K562 (cell line): ENCODE measurements around the gene ABCA7. TPM values are rescaled to one million over a fixed set of nuclear protein-coding genes. Genes with fewer than 3 reads are reported as not detected.

Source experiments
- DNMT1 ChIP-seq: fragments of 450-650 bp; IDR thresholded peaks from 2 replicates; pipeline ENCODE4 v1.6.1; 2016; ENCODE audit warnings: antibody characterized with exemption, mild to moderate bottlenecking
- MAFF ChIP-seq: IDR thresholded peaks from 2 replicates; pipeline ENCODE4 v1.6.1; 2012; ENCODE audit warnings: low read length, improper control_type of control experiment
- MIER1 ChIP-seq: fragments of 450-650 bp; IDR thresholded peaks from 2 replicates; pipeline ENCODE4 v1.6.1; 2016; ENCODE audit warnings: antibody characterized with exemption, mild to moderate bottlenecking, low read depth
- RFX1 ChIP-seq: fragments of 450-650 bp; IDR thresholded peaks from 2 replicates; pipeline ENCODE4 v1.6.1; 2016; ENCODE audit warnings: mild to moderate bottlenecking, moderate library complexity
- ZBTB7A ChIP-seq: IDR thresholded peaks from 2 replicates; pipeline ENCODE4 v1.6.1; 2011; ENCODE audit warnings: low read depth, mild to moderate bottlenecking, low read length, moderate library complexity, borderline replicate concordance; ENCODE audit not compliant: control insufficient read depth
- ZNF134 ChIP-seq: fragments of 250-450 bp; sonication (Bioruptor Pico); conservative IDR thresholded peaks from 2 replicates; pipeline ENCODE4 v1.4.0; 2020
- ZNF77 ChIP-seq: fragments of 250-450 bp; sonication (Bioruptor Pico); IDR thresholded peaks from 2 replicates; pipeline ENCODE4 v1.5.0; 2020
- polyA plus RNA-seq, 8 experiments: library from polyadenylated mRNA; depleted of rRNA in 4 of 8; stranded (reverse) in 5 of 8; unstranded in 3 of 8; fragments of >200 nt; fragmentation: Nextera tagmentation in 2 of 8; fragmentation: Illumina TruSeq in 1 of 8; extraction: Ambion mirVana in 2 of 8; extraction: Trizol in 1 of 8; gene quantifications; 2 replicates each; pipeline versions ENCODE4 v1.2.1 to v1.2.3, GENCODE V29; 2011 to 2014; ENCODE audit warnings: inconsistent platforms in 1 of 8, missing spikeins in 1 of 8
- total RNA-seq, 7 experiments: library from RNA; depleted of rRNA in 6 of 7; stranded (reverse); fragments of >200 nt in 6 of 7; fragmentation: Illumina TruSeq in 2 of 7; extraction: Trizol in 2 of 7; gene quantifications; 2 replicates each; pipeline versions ENCODE4 v1.2.1 to v1.2.3, GENCODE V29; 2011 to 2021; ENCODE audit warnings: low replicate concordance in 1 of 7
- TF ChIP-seq, protein P1 (sequence below): fragments of 450-650 bp; IDR thresholded peaks from 2 replicates; pipeline ENCODE4 v1.6.1; 2016; ENCODE audit warnings: borderline replicate concordance
- TF ChIP-seq, protein P2 (sequence below): sonication (generic); formaldehyde crosslinking; IDR thresholded peaks from 2 replicates; pipeline ENCODE4 v1.8.0; 2022; ENCODE audit warnings: missing genetic modification reagents, mild to moderate bottlenecking, borderline replicate concordance
- TF ChIP-seq, protein P3 (sequence below): fragments of 250-450 bp; sonication (Bioruptor Pico); IDR thresholded peaks from 2 replicates; pipeline ENCODE4 v1.4.0; 2020; ENCODE audit warnings: mild to moderate bottlenecking
- TF ChIP-seq, protein P4 (sequence below), 2 experiments: IDR thresholded peaks in 1 of 2; conservative IDR thresholded peaks in 1 of 2; 2 replicates each; pipeline ENCODE4 v1.6.1; 2016; ENCODE audit warnings: low read depth in 2 of 2, mild to moderate bottlenecking in 1 of 2, missing compliant biosample characterization in 1 of 2, missing genetic modification characterization in 1 of 2, moderate library complexity in 1 of 2
- TF ChIP-seq, protein P5 (sequence below): fragments of 250-450 bp; sonication (Bioruptor Pico); IDR thresholded peaks from 2 replicates; pipeline ENCODE4 v1.4.0; 2020; ENCODE audit warnings: mild to moderate bottlenecking, moderate library complexity, borderline replicate concordance
- TF ChIP-seq, protein P6 (sequence below): sonication (generic); formaldehyde crosslinking; IDR thresholded peaks from 2 replicates; pipeline ENCODE4 v1.5.0; 2020; ENCODE audit warnings: missing genetic modification reagents

ABCA7 gene
- total and polyA plus RNA-seq, 9 of the 15 experiments (the other 6 are each of a cell fraction or from before 2014, with no cell fraction given): 2.3 to 96.1 (median 31.2) TPM

DNA sequence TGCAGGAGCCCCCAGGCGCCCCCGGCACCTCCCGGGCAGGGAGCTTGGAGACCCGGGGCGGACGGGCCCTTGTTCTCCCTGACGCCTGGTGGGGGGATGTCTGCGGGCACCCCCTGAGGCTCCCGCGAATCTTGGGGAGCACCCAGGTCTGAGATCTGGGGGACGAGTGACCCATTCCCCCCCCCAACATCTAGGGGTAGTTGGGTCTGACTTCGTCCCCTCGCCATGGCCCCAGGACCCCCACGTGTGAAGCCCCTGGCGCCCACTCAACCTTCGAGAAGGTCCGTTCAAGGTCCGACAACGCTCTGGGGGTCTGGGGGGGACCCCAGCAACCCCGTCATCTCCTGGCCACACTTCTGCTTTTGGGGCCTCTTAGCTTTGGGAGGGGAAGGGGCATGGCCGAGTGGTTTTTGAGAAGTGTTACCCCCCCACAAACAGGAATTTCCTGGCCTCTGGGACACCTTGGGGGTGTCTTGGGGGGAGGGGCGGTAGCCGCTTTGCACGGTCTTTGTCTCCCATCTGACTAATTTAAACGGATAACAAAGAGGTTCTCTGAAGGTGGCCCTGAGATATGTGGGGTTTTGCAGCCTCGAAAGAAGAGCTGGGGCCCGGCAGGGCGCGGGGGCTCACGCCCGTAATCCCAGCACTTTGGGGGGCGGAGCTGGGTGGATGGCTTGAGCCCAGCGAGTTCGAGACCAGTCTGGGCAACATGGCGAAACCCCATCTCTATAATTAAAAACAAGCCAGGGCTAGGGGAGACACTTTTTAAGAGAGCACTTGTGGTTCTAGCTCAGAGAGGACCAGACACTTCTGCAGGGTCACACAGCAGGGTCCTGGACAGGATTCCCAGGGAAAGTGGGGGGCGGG is 12.9 kb upstream of the ABCA7 start (continued):
- TF ChIP-seq ZNF134 (no peak), DNMT1 (no peak), MIER1 (no peak), ZBTB7A (peak; percentile 91), MAFF (no peak), ZNF77 (CRISPR knock-in tag) (no peak), RFX1 (no peak)
- TF ChIP-seq, protein P1, sequence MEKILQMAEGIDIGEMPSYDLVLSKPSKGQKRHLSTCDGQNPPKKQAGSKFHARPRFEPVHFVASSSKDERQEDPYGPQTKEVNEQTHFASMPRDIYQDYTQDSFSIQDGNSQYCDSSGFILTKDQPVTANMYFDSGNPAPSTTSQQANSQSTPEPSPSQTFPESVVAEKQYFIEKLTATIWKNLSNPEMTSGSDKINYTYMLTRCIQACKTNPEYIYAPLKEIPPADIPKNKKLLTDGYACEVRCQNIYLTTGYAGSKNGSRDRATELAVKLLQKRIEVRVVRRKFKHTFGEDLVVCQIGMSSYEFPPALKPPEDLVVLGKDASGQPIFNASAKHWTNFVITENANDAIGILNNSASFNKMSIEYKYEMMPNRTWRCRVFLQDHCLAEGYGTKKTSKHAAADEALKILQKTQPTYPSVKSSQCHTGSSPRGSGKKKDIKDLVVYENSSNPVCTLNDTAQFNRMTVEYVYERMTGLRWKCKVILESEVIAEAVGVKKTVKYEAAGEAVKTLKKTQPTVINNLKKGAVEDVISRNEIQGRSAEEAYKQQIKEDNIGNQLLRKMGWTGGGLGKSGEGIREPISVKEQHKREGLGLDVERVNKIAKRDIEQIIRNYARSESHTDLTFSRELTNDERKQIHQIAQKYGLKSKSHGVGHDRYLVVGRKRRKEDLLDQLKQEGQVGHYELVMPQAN: peak; percentile 30; the same call in 1 of the 2 replicates
- TF ChIP-seq, protein P2, sequence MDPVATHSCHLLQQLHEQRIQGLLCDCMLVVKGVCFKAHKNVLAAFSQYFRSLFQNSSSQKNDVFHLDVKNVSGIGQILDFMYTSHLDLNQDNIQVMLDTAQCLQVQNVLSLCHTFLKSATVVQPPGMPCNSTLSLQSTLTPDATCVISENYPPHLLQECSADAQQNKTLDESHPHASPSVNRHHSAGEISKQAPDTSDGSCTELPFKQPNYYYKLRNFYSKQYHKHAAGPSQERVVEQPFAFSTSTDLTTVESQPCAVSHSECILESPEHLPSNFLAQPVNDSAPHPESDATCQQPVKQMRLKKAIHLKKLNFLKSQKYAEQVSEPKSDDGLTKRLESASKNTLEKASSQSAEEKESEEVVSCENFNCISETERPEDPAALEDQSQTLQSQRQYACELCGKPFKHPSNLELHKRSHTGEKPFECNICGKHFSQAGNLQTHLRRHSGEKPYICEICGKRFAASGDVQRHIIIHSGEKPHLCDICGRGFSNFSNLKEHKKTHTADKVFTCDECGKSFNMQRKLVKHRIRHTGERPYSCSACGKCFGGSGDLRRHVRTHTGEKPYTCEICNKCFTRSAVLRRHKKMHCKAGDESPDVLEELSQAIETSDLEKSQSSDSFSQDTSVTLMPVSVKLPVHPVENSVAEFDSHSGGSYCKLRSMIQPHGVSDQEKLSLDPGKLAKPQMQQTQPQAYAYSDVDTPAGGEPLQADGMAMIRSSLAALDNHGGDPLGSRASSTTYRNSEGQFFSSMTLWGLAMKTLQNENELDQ: peak; percentile 89
- TF ChIP-seq, protein P3, sequence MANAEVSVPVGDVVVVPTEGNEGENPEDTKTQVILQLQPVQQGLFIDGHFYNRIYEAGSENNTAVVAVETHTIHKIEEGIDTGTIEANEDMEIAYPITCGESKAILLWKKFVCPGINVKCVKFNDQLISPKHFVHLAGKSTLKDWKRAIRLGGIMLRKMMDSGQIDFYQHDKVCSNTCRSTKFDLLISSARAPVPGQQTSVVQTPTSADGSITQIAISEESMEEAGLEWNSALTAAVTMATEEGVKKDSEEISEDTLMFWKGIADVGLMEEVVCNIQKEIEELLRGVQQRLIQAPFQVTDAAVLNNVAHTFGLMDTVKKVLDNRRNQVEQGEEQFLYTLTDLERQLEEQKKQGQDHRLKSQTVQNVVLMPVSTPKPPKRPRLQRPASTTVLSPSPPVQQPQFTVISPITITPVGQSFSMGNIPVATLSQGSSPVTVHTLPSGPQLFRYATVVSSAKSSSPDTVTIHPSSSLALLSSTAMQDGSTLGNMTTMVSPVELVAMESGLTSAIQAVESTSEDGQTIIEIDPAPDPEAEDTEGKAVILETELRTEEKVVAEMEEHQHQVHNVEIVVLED (CRISPR knock-in tag): no peak
- TF ChIP-seq, protein P4, sequence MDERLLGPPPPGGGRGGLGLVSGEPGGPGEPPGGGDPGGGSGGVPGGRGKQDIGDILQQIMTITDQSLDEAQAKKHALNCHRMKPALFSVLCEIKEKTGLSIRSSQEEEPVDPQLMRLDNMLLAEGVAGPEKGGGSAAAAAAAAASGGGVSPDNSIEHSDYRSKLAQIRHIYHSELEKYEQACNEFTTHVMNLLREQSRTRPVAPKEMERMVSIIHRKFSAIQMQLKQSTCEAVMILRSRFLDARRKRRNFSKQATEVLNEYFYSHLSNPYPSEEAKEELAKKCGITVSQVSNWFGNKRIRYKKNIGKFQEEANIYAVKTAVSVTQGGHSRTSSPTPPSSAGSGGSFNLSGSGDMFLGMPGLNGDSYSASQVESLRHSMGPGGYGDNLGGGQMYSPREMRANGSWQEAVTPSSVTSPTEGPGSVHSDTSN (CRISPR knock-in tag; IDR thresholded peaks at IDR 0.05; ENCODE audit: low read depth): no peak
- TF ChIP-seq, protein P4 (tag; conservative IDR thresholded peaks at IDR 0.05; ENCODE audit: low read depth): no peak
- TF ChIP-seq, protein P5, sequence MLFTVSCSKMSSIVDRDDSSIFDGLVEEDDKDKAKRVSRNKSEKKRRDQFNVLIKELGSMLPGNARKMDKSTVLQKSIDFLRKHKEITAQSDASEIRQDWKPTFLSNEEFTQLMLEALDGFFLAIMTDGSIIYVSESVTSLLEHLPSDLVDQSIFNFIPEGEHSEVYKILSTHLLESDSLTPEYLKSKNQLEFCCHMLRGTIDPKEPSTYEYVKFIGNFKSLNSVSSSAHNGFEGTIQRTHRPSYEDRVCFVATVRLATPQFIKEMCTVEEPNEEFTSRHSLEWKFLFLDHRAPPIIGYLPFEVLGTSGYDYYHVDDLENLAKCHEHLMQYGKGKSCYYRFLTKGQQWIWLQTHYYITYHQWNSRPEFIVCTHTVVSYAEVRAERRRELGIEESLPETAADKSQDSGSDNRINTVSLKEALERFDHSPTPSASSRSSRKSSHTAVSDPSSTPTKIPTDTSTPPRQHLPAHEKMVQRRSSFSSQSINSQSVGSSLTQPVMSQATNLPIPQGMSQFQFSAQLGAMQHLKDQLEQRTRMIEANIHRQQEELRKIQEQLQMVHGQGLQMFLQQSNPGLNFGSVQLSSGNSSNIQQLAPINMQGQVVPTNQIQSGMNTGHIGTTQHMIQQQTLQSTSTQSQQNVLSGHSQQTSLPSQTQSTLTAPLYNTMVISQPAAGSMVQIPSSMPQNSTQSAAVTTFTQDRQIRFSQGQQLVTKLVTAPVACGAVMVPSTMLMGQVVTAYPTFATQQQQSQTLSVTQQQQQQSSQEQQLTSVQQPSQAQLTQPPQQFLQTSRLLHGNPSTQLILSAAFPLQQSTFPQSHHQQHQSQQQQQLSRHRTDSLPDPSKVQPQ: no peak
- TF ChIP-seq, protein P6, sequence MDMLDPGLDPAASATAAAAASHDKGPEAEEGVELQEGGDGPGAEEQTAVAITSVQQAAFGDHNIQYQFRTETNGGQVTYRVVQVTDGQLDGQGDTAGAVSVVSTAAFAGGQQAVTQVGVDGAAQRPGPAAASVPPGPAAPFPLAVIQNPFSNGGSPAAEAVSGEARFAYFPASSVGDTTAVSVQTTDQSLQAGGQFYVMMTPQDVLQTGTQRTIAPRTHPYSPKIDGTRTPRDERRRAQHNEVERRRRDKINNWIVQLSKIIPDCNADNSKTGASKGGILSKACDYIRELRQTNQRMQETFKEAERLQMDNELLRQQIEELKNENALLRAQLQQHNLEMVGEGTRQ (CRISPR knock-in tag): no peak
